GM12875 (cell line): ENCODE measurements around the gene ANO4.

Experiments
- H3K4me3 ChIP-seq: one replicate; pipeline ENCODE4 v1.5.1; 2011; ENCODE audit warnings: low read depth, low read length, control low read depth
- TF ChIP-seq, protein P1 (sequence below): IDR thresholded peaks from 2 replicates; pipeline ENCODE4 v1.5.1; 2011; ENCODE audit warnings: low read depth, mild to moderate bottlenecking, control low read depth, inconsistent platforms, low read length, moderate library complexity, borderline replicate concordance; ENCODE audit not compliant: insufficient read depth

Gene ANO4

GRCh38 chr12:100794441-100795173 lies at the start of gene ANO4:
TSS of gene ANO4 (plus strand) at chr12:100794776. CDS start at chr12:100901786, 107,010 bp downstream.
- TF ChIP-seq, protein P1, sequence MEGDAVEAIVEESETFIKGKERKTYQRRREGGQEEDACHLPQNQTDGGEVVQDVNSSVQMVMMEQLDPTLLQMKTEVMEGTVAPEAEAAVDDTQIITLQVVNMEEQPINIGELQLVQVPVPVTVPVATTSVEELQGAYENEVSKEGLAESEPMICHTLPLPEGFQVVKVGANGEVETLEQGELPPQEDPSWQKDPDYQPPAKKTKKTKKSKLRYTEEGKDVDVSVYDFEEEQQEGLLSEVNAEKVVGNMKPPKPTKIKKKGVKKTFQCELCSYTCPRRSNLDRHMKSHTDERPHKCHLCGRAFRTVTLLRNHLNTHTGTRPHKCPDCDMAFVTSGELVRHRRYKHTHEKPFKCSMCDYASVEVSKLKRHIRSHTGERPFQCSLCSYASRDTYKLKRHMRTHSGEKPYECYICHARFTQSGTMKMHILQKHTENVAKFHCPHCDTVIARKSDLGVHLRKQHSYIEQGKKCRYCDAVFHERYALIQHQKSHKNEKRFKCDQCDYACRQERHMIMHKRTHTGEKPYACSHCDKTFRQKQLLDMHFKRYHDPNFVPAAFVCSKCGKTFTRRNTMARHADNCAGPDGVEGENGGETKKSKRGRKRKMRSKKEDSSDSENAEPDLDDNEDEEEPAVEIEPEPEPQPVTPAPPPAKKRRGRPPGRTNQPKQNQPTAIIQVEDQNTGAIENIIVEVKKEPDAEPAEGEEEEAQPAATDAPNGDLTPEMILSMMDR, result no peak
- H3K4me3 ChIP-seq, result no peak within 1 kb of the TSS

- TF ChIP-seq, protein P1, result no peak
- H3K4me3 ChIP-seq, result no peak overlapping the region
Measured at GRCh38 chr12:100745378-100746071, 49.1 kb upstream of the ANO4 start.

DNA sequence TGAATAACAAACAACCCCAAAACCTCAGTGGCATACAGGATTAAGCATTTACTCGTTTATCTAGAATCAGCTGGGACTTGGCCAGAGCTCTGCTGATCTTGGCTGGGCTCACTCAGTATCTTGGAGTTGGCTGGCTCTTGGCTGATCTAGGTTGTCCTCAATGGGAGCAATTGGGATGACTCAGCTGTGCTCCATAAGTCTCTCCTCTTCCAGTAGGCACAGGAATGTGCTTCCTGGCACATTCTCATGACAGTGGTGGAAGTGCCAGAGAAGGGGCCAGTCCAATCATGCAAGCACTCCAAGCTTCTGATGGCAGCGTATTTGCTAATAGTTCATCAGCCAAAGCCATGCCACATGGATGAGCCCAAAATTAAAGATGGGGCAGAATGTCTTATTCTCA lies 41.7 kb upstream of the ANO4 start:
- TF ChIP-seq, protein P1, result no peak
- H3K4me3 ChIP-seq, result no peak overlapping the region

DNA sequence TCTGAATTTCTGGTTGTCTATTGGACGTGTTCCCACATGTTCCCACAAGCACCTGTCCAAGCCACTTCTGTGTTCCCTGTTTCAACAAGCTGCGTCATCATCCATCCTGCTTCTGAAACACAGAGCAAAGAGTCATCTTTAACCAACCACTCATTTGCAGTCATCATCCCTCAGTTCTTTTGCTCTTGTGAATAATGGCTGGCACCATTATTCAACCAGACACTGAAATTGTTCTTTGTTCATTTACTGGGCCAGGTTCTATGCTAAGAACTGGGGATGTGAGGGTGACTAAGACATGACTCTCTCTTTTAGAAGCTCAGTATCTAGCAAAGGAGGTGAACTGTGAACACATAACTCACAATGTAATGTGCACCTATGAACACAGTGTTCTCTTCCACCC lies 40.7 kb upstream of the ANO4 start:
- TF ChIP-seq, protein P1, result no peak
- no peak overlapping the region for H3K4me3 ChIP-seq

GRCh38 chr12:100755186-100755585 lies 39.4 kb upstream of the ANO4 start:
- no peak overlapping the region for H3K4me3 ChIP-seq
- TF ChIP-seq, protein P1, result no peak

- no peak overlapping the region for H3K4me3 ChIP-seq
- TF ChIP-seq, protein P1, result no peak
Measured at GRCh38 chr12:100758083-100758482, 36.5 kb upstream of the ANO4 start.

GRCh38 chr12:100767371-100767770 lies 27.2 kb upstream of the ANO4 start:
- H3K4me3 ChIP-seq, result no peak overlapping the region
- TF ChIP-seq, protein P1, result no peak
